Esophagus (tissue), 2 donors: Measurements from ENCODE around the gene SNTA1. TPM values are rescaled to one million over a fixed set of nuclear protein-coding genes. Genes with fewer than 3 reads are reported as not detected.
"Not testable (repeated sequence)": the region's sequence is repeated elsewhere in the genome, so short reads cannot be mapped to it uniquely, and the experiment has no call there.

Experiments
- H3K27ac ChIP-seq, 2 donors: one replicate each; pipeline ENCODE4 v1.5.1; 2013; ENCODE audit warnings: low read depth in 2 of 2, mild to moderate bottlenecking in 2 of 2, inconsistent platforms in 1 of 2, low read length in 1 of 2, moderate library complexity in 1 of 2
- H3K27me3 ChIP-seq, 2 donors: one replicate each; pipeline ENCODE4 v1.6.1; 2013; ENCODE audit warnings: low read length in 2 of 2, control low read depth in 1 of 2, mild to moderate bottlenecking in 1 of 2; ENCODE audit not compliant: insufficient read depth in 2 of 2, control insufficient read depth in 1 of 2
- H3K36me3 ChIP-seq, 2 donors: one replicate each; pipeline ENCODE4 v1.6.1; 2013; ENCODE audit warnings: low read length in 1 of 2; ENCODE audit not compliant: control insufficient read depth in 2 of 2, insufficient read depth in 2 of 2
- H3K4me1 ChIP-seq, 2 donors: one replicate each; pipeline ENCODE4 v1.6.1; 2013; ENCODE audit warnings: low read length in 1 of 2; ENCODE audit not compliant: control insufficient read depth in 2 of 2, insufficient read depth in 2 of 2
- H3K4me3 ChIP-seq, 2 donors: one replicate each; pipeline ENCODE4 v1.5.1; 2013; ENCODE audit warnings: low read length in 2 of 2, mild to moderate bottlenecking in 2 of 2, low read depth in 1 of 2, moderate library complexity in 1 of 2
- H3K9me3 ChIP-seq, 2 donors: one replicate each; pipeline ENCODE4 v1.6.1; 2013; ENCODE audit warnings: mild to moderate bottlenecking in 2 of 2, low read depth in 1 of 2, low read length in 1 of 2, moderate library complexity in 1 of 2; ENCODE audit not compliant: control insufficient read depth in 2 of 2, insufficient read depth in 1 of 2
- WGBS, 2 donors: extraction: QIAGEN DNeasy Blood & Tissue Kit; methylation state at CpG; one replicate each; pipeline ENCODE4 v1.1.7; 2013; 5-methylcytosine and 5-hydroxymethylcytosine counted together
- polyA plus RNA-seq, 2 donors: library from polyadenylated mRNA; stranded (reverse); fragments of 200-250 nt; gene quantifications; one replicate each; pipeline ENCODE4 v1.2.3, GENCODE V29; 2013
- donor health status: healthy with polysubstance abuse.
- donor health status: Bipolar disorder and iron deficiency.

Gene SNTA1
- polyA plus RNA-seq, 2 donors = 6.1 to 10.9 TPM

DNA sequence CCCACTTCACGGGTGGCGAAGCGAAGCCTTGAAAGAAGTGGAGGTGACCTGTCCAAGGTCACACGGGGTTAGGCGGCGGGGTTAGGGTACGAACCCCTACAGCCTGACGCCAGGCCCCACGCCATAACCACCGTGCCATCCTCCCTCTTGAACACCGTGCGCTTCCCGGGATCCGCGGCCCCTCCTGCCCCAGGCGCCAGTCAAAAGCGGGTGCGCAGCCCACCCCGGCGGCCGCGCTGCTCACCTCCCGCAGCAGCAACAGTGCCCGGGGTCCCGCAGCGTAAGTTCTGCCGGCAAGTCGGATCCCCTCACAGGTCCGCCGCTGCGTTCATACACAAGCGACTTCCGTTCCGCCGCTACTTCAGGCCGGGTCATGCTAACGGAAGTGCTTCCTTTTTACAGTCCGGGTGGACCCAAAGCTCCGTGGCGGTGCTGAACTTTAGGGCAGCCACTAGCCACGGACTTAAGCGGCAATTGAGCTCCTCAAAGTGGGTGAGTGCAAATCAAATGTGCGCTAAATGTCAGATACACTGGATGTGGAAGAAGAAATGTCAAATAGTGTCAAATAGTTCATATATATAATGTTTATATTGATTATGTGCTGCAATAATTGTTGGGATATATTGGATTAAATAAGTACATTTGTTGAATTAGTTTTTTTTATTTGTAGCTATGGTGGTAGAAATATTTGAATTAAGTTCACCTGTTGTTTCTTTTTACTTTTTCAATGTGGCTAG is 42.2 kb downstream of the SNTA1 start, which contains the start of gene CDK5RAP1:
CDK5RAP1 (minus strand) TSS at position 336 of the 737 bp plus-strand sequence. CDS start 4,455 bp downstream, outside the sequence.
- Histone ChIP-seq H3K4me3 (peak within 1 kb of the TSS; percentile 93 to 100), H3K4me1 (peaks cover 2 to 6% of the 10 kb centered on the region in 2 donors), H3K36me3 (no peaks in the 10 kb centered on the region), H3K27ac (peak within 1 kb of the TSS; percentile 68 to 78), H3K27me3 (no peaks in the 10 kb centered on the region), H3K9me3 (no peaks in the 10 kb centered on the region)
- WGBS, 2 donors = 0 to 1% methylated on average over 37 to 43 of the region's 43 CpGs

DNA sequence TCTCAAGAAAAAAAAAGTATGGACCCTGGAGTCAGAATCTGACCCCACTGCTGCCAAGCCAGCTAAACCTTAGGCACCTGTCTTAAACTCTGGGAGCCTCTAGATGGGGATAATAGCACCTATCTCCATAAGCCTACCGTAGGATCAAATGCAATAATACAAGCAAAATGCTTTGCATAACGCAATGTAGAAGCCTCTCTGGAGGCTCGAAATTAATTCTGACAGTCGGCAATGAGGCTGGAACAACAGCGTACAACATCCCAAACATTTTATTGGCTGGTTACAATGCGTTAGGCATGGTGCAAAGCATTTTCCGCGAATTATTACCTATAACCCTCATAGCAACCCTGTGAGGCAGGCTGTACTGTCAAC is 42.8 kb downstream of the SNTA1 start:
- H3K4me1 ChIP-seq = peaks cover 2 to 6% of the 10 kb centered on the region in 2 donors
- 0 to 1% methylated on average over 8 of the region's 8 CpGs for WGBS, 2 donors

DNA sequence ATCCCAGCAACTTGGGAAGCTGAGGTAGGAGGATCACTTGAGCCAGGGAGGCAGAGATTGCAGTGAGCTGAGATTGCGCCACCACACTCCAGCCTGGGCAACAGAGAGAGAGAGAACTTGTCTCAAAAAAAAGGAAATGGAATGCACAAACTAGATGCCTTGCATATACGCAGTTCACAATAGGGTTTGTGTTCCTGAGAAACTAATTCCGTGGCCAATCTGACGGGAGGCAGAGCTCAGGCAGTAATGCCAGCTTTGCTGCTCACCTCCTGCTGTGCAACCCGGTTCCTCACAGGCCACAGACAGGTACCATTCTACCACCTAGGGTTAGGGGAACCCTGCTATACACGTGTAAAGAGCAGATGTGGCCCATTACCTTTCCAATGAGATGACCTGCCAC is 43.6 kb downstream of the SNTA1 start:
- 59 to 60% methylated on average over 6 of the region's 6 CpGs for WGBS, 2 donors
- peak overlapping the region in 1 of 2 donors; percentile 93 for H3K4me3 ChIP-seq

More for the DNA sequence above, 42.8 kb downstream of the SNTA1 start:
- H3K27ac ChIP-seq = peak overlapping the region in 1 of 2 donors; percentile 78
- no peaks in the 10 kb centered on the region for H3K9me3 ChIP-seq
- no peaks in the 10 kb centered on the region for H3K36me3 ChIP-seq
- H3K27me3 ChIP-seq = no peaks in the 10 kb centered on the region
- H3K4me3 ChIP-seq = peak overlapping the region; percentile 93 to 100

DNA sequence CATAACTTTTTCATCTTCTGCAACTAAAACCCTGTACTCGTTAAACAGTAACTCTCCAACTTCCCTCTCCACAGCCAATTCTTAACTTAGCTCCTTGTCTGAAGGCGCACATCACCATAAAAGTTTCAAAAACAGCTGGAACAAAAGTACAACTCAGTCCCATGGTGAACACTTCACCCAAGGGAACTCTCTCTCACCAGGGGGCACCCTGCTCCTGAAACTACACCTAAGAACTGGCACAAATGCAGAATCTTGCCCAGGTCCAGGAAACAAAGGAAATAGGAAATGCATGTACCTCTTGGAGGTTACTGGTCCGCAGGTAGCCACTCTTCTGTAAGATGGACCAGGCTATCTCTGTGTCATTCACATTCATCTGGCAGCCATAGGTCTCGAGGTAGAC is 48.8 kb downstream of the SNTA1 start:
- Histone ChIP-seq H3K27me3 (no peaks in the 10 kb centered on the region), H3K4me3 (no peak overlapping the region), H3K27ac (no peak overlapping the region), H3K36me3 (peaks cover 3 to 17% of the 10 kb centered on the region in 2 donors), H3K4me1 (no peaks in the 10 kb centered on the region), H3K9me3 (no peaks in the 10 kb centered on the region)
- 90 to 92% methylated on average over 4 of the region's 4 CpGs for WGBS, 2 donors

More for the DNA sequence above, 43.6 kb downstream of the SNTA1 start:
- no peak overlapping the region for H3K27ac ChIP-seq
- H3K4me1 ChIP-seq = peaks cover 2 to 6% of the 10 kb centered on the region in 2 donors
- H3K27me3 ChIP-seq = no peaks in the 10 kb centered on the region
- no peaks in the 10 kb centered on the region for H3K9me3 ChIP-seq
- H3K36me3 ChIP-seq = peaks cover 0 to under 1% of the 10 kb centered on the region in 2 donors

GRCh38 chr20:33393609-33394008 is 50.0 kb downstream of the SNTA1 start:
- H3K36me3 ChIP-seq = peaks cover 3 to 17% of the 10 kb centered on the region in 2 donors

GRCh38 chr20:33391722-33392415 is 51.7 kb downstream of the SNTA1 start:
- H3K36me3 ChIP-seq = peaks cover 3 to 17% of the 10 kb centered on the region in 2 donors
- no peaks in the 10 kb centered on the region for H3K27me3 ChIP-seq
- H3K9me3 ChIP-seq = no peaks in the 10 kb centered on the region
- H3K27ac ChIP-seq = no peak overlapping the region
- H3K4me1 ChIP-seq = no peaks in the 10 kb centered on the region
- 81 to 83% methylated on average over 9 of the region's 9 CpGs for WGBS, 2 donors
- no peak overlapping the region for H3K4me3 ChIP-seq

More at GRCh38 chr20:33393609-33394008, 50.0 kb downstream of the SNTA1 start:
- Histone ChIP-seq H3K9me3 (no peaks in the 10 kb centered on the region), H3K4me1 (no peaks in the 10 kb centered on the region), H3K27me3 (no peaks in the 10 kb centered on the region), H3K27ac (no peak overlapping the region), H3K4me3 (no peak overlapping the region)
- 80 to 87% methylated on average over 4 of the region's 4 CpGs for WGBS, 2 donors

DNA sequence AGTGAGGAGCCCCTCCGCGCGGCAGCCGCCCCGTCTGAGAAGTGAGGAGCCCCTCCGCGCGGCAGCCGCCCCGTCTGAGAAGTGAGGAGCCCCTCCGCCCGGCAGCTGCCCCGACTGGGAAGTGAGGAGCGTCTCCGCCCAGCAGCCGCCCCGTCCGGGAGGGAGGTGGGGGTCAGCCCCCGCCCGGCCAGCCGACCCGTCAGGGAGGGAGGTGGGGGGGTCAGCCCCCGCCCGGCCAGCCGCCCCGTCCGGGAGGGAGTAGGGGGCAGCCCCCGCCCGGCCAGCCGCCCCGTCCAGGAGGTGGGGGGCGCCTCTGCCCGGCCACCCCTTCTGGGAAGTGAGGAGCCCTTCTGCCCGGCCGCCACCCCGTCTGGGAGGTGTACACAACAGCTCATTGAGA is 54.2 kb downstream of the SNTA1 start:
- H3K4me1 ChIP-seq, H3K27ac ChIP-seq, H3K27me3 ChIP-seq, H3K9me3 ChIP-seq, H3K4me3 ChIP-seq: not testable (repeated sequence)
- 96 to 97% methylated on average over 32 to 36 of the region's 36 CpGs for WGBS, 2 donors
- peaks cover 5 to 13% of the 10 kb centered on the region in 2 donors for H3K36me3 ChIP-seq

DNA sequence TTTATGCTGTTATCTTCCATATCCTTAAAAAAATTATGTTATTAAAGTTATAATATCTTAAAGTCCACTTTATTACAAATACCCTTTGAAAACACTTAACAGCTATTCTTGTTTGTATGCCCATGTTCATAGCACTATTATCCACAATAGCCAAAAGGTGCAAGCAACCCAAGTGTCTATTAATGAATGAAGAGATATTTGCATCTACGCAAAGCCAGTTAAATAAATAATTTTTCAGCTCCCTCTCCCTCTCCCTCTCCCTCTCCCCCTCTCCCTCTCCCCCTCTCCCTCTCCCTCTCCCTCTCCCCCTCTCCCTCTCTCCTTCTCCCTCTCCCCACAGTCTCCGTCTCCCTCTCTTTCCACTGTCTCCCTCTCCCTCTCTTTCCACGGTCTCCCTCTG is 55.3 kb downstream of the SNTA1 start:
- peaks cover 5 to 8% of the 10 kb centered on the region in 2 donors for H3K36me3 ChIP-seq
- WGBS, 2 donors = 99 to 100% methylated on average over 1 to 3 of the region's 3 CpGs
- H3K4me3 ChIP-seq = no peak overlapping the region
- no peaks in the 10 kb centered on the region for H3K27me3 ChIP-seq
- no peaks in the 10 kb centered on the region for H3K9me3 ChIP-seq
- H3K4me1 ChIP-seq = no peaks in the 10 kb centered on the region
- H3K27ac ChIP-seq = no peak overlapping the region

DNA sequence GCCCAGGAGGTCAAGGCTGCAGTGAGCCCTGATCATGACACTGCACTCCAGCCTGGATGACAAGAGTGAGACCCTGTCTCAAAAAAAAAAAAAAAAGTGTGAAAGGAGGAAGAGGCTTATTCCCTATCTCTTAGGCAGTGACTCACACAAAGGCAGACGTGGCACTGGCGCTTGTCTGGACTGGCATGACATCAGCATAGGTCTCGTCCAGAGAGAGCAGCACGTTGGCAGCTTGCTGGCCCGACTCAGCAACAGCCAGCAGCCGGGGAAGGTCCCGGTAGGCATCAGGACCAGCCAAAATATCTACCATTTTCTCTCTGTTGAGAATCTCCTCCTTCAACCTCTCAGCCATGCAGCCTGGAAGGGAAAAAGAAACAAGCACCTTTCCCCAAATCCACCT is 56.4 kb downstream of the SNTA1 start:
- no peaks in the 10 kb centered on the region for H3K9me3 ChIP-seq
- no peaks in the 10 kb centered on the region for H3K4me1 ChIP-seq
- no peaks in the 10 kb centered on the region for H3K27me3 ChIP-seq
- H3K27ac ChIP-seq = no peak overlapping the region
- peaks cover 5% of the 10 kb centered on the region in 2 donors for H3K36me3 ChIP-seq
- H3K4me3 ChIP-seq = no peak overlapping the region
- 46 to 73% methylated on average over 7 of the region's 7 CpGs for WGBS, 2 donors
